HuH-7 (cell line): ENCODE results near the gene COL6A5.

Source experiments
- DNase-seq: peaks from one replicate; pipeline ENCODE4 v3.0.0; 2011; ENCODE audit warnings: low spot score

Gene COL6A5

GRCh38 chr3:130522399-130522798, 176.9 kb downstream of the COL6A5 start:
- DNase-seq: no peak

DNA sequence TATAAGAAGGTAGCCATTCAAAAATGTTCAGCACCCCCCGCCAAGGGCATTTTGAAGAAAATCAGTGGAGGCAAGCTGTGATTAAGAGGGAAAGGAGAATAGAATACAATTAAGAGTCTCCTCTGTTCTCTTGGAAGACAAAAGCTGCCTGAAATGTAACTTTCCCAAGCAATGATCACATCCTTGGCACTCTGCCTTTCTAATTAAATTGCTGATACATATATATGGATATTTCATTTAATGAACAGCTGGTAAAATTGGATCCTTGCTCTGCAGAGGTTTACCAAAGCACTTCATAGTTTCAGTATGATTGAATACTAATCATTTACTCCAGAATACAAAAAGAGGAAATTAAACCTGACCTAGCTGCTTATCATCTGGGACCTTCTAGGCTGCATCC, 182.0 kb downstream of the COL6A5 start:
- DNase-seq: no peak

DNA sequence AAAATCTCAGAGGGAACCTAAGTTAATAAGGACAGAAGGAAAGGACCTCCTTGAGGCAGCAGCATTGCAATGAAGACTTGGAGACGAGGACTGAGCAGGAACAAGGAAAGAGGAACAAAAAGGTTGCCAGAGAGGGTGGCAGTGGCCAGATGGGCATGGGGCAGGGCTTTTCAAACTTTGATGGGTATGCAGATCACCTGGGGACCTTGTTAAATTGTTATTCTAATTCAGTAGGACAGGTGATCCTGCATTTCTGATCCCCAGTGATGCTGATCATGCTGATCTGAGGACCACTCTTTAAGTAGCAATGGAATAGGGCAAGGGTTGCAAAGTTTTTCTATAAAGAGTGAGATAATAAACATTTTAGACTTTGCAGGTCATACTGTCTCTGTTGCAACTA, 182.6 kb downstream of the COL6A5 start:
- DNase-seq: no peak

DNA sequence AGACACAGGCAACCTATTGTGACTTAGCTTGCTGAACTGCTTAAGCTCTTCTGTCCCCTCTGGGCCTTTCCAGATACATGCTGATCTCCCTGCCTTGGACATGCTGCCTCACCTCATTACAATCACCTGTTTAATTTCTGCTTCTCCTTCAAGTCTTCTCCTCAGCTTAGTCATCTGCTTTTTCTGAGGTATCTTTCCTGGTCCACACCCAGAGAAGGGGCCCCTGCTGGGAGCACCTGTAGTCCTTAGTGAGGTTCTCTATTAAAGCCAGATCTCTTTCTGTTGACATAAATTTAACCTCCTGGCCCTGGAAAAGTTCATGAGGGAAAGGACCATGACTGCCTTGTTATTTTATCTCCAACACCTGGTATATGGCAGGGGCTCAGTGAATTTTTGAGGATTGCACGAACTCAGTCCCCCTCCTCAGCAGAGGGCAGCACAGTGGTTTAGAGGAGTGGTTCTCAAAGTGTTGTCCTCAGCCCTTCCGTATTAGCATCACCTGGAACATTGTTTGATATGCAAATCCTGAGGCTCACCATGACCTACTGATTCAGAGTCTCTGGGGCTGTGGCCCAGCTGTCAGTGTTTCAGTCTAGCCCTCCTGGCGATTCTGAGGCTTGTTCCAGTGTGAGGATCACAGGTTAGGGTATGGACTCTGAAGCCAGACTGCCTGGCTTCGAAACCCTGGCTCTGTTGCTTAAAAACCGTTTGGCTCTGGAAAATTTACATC, 184.2 kb downstream of the COL6A5 start:
- DNase-seq: no peak

DNA sequence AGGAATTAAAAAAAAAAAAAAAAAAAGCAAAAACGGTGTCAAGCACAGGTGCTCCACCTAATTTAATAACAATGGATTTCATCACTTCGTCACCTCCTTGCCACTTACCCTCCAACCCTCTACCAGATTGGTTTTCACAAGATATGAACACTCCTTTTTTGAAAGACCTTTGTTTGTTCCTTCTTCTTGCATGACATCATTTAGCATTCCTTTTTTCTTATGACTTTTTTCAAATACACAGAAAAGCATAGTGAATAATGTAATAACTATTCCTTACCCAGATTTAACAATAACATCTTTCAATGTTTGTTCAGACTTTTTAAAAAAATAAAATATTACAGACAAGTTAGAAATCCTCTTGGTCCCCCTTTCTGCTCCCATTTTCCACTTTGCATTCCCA, 187.8 kb downstream of the COL6A5 start:
- DNase-seq: no peak
